HL-60/S4 (cell line): ENCODE data around the gene ZNF746.
"Not testable (repeated sequence)": the region's sequence is repeated elsewhere in the genome, so short reads cannot be mapped to it uniquely, and the experiment has no call there.

ENCODE experiments used
- in situ Hi-C: fragments of 300-500 bp; cut with MboI; formaldehyde crosslinking; loops from 2 replicates; pipeline ENCODE4 v1.14.3; 2022; ENCODE audit warnings: low sequenced_read_pairs

Gene ZNF746

DNA sequence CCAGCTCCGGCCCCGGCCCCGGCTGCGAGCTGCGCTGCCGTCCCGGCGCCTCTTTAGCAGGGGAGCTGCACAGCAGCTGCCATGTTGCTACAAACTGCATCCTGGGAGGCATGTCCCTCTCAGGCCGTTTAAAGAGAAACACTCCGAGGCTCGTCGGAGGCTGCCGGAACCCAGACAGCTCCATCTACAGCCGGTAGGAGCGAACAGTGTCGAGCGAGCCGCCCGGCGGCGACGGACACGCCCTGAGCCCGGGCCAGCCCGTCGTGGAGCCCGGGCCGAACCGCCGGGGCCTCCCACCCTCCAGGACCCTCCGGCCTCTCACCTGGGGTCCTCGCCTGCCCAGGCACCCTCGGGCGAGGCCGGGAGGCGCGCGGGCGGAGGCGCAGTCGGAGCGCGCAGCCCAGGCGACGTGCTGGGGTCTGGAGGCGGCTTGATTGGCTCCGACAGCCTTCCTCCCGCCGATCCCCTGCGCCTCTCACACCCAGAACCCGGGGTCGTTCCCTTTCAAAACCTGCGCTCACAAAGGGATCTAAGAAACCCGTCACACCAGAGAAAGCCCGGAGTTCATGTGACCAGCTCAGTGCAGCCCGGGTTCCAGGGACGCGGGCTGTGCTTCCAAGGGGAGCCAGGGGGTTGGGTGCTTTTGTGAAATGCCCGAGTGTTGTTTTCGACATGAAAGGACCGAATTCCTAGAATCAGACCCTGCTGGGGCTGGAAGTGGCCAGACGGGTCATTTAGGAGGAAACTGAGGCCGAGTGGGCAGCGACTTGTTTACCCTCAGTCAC, 36.9 kb downstream of the ZNF746 start, which contains the start of gene ZNF777:
Gene ZNF777, minus strand, starts transcription at position 570 of the 785 bp plus-strand sequence. CDS start 5,040 bp downstream, outside the sequence.
- in situ Hi-C loops = no loop called here

DNA sequence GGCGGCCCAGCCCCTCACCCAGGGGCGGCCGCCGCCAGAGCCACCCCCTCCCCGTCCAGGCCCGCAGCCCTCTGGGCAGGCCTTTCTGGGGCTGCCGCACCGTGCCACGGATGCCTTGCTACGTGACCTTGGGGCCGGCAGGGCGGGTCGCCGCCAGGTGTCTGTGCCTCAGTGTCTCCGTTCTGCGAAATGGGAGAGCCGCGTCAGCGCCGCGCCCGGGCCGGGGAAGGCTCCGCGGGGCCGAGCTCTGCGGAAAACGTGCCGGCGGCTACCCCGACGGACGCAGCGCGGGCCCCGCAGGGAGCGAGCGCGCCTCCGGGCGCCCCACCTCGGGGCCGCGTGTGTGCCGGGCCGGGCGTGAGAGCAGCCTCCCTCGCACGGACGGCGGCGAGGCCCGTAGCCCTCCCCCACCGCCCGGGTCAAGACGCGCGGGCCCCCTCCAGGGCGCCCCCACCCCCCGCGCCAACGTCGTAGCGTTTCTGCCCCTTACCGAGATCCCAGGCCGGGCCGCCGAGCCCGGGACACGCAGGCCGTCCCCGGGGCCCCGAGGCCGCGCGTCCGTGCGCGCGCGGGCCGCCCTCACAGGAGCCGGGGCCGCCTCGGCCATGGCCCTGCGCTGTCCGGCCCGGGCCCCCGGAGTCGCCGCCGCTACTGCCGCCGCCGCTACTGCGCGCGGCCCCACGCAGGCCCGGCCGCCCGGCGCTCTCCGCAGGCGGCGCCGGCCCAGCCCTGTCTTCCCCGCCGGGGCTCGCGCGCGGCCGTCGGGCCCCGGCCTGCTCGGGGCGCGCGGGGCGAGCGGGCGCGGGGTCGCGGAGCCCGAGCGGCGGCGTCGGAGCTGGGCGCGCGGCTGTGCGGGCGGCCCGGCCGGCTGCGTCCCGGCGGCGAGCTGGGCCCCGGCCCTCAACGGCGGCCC, 37.8 kb downstream of the ZNF746 start:
- in situ Hi-C loops = no loop called here

GRCh38 chr7:149459201-149459539, 38.4 kb downstream of the ZNF746 start:
- in situ Hi-C loops = no loop called here

- in situ Hi-C loops = no loop called here
Observed at GRCh38 chr7:149458235-149458634, 39.4 kb downstream of the ZNF746 start.

DNA sequence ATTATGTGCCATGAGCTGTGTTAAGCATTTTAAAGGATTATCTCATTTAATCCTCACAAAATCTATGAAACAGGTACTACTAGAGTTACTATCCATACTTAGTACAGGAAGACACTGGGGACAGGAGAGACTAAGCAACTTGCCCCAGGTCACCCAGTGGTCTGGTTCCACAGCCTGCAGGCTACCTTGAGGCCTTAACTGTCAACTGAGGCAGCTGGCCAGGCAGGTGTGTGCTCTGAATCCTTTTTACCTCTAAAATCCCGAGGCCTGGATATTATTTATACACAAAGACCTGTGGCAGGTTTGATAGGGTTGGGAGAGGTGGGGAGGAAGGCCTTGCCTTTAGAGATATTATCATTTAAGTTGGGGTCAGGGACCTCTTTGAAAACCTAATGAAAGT, 39.8 kb downstream of the ZNF746 start:
- in situ Hi-C loops = no loop called here

GRCh38 chr7:149456506-149457421, 40.8 kb downstream of the ZNF746 start:
- in situ Hi-C loops = no loop called here

DNA sequence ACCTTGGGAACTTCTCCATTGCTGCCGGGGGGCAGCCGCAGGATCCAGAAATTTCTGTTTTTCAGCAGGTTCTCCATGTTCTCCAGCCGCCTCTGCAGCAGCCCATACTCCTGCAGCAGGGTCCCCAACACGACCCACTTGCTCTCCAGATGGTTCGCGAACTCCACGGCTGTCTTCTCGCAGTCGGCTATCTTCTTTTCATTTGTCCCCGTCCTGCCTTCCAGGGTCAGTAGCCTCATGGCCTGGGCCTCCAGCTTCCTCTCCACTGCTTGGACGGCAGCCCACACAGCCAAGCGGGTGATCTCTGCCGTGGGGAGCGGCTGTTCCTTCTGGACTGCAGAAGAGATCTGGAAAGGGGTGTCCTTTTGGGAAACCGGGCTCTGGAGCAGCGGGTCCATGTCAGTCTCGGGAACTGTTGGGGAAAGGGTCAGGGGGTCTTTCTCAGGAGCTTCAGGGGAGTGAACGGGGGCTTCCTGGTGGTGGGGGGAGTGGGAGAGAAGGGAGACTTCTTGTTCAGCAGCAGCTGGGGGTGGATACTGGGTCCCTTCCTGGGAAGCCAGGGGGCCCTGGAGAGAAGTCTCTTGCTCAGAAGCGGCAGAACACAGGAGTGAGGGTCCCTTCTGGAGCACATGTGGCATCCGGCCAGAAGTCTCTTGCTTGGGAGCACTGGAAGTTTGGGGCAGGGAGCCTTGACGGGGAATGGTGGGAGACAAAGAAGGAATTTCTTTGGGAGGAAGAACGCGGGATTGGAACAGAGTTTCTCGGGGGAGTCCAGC, 42.2 kb downstream of the ZNF746 start:
- in situ Hi-C loops = no loop called here

DNA sequence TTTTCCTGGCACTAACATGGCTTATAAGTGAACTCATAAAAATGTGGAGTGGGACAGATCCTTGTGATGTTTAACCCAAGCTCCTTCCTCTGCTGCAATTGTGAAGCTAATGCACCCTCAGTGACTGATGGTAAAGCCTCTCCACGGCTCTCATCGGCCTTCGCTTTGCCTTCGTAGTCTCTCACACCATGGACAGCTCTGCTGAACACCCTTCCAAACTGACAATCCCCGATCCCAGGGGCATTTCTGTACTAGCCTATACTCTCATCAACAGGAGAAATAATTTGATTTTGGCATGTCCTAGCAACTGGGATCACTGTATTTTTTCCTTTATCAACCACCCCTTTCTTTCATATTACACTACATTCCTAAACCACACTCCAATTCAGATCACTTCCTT, 42.9 kb downstream of the ZNF746 start:
- in situ Hi-C loops = no loop called here

GRCh38 chr7:149454006-149454405, 43.6 kb downstream of the ZNF746 start:
- in situ Hi-C loops = no loop called here

DNA sequence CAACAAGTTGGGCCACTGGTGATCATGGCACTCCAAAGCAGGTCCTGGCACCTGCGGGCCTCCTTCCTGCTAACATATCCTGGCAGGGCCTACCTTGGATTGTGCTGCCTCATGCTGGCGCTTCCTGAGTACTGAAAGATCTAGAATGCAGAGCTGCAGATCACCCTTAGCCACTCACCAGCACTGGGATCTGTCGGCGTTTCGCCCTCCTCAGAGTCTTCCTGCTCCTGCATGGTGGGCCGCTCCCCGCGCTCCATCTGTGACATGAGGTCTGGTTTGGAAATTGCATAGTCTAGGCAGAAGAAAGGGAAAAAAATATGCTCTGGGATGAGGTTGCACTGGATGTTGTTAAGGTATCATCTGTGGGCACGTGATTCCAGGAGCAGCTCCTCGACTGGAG, 46.8 kb downstream of the ZNF746 start:
- in situ Hi-C loops = no loop called here

DNA sequence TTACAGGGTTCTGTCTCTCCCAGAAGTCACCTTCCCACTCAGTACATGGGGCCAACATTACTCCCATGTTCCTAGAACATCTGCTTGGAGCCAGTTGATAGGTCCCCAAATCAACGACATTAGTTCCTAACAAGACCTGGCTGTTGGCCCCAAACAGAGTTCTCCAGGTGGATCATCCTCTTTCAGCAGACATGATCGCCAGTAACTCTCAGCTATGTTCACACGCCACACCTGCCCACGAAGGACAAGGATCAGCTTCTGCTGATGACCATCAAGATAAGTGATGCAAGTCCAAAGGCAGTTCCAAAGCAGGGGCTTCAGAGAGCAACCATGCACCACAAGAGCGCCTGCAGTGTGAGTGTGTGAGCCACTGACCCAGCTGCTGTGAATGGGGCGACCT, 47.7 kb downstream of the ZNF746 start:
- in situ Hi-C loops = no loop called here

DNA sequence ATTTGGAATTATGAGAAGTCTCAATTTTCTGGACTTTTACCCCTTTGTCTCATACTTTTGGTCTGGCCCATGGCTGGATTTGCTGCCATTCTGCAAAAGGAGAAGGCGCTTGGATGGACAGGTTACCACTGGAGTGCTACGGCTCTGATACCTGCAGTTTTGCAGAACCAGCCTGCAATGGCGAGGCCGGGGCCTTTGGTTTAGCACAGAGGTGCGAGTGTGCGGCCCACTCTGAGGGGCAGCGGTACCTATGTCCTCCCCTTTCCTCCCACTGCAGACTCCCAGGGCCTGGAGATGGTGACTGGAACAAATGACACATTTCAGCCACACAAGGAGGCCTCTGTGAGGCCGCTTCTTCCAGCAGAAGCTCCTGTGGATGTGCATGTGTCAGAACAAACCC, 48.6 kb downstream of the ZNF746 start:
- in situ Hi-C loops = no loop called here

DNA sequence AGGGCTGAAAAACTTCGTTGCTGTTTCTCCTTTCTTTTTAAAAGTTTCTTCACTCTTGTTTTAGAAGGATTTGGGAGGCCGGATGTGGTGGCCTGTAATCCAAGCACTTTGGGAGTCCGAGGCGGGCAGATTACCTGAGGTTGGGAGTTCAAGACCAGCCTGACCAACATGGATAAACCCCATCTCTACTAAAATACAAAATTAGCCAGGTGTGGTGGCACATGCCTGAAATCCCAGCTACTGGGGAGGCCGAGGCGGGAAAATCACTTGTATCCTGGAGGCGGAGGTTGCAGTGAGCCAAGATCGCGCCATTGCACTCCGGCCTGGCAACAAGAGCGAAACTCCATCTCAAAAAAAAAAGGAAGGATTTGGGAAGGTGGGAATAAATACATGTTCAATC, 51.6 kb downstream of the ZNF746 start:
- in situ Hi-C loops = not testable (repeated sequence)

GRCh38 chr7:149444287-149444686, 53.3 kb downstream of the ZNF746 start:
- in situ Hi-C loops = no loop called here

GRCh38 chr7:149443523-149443922, 54.1 kb downstream of the ZNF746 start:
- in situ Hi-C loops = no loop called here

GRCh38 chr7:149442924-149443323, 54.7 kb downstream of the ZNF746 start:
- in situ Hi-C loops = no loop called here

DNA sequence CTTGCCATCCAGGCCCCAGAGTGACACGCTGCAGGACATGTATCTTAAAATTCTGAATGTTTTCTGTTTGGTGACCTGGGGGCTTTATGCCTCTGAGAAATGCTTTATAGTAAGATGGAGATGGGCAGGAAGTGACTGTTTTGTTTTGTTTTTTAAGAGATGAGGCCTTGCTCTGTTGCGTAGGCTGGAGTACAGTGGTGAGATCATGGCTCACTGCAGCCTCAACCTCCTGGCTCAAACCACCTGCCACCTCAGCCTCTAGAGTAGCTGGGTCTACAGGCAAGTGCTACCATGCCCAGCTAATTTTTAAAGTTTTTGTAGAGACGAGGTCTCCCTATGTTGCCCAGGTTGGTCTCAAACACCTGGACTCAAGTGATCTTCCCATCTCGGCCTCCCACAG, 57.4 kb downstream of the ZNF746 start:
- in situ Hi-C loops = no loop called here

- in situ Hi-C loops = no loop called here
Observed at GRCh38 chr7:149436358-149436757, 61.3 kb downstream of the ZNF746 start.

DNA sequence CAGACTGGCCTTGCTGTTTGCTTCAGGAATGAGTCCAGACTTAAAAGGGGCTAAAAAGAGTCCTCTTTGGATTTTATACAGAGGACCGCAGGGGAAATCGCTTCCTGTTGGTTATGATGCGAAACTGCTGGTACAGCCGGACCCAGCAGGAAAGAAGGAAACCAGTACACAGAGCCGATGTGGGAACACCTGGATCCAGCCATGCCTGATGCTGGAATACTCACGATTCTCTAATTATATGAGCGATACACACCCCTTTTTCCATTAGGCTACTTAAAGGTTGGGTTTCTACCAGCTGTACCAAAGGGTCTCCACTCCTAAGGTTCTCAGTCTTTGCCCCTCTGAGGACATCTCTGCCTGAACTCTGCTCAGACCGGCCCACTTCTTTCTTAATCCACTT, 64.5 kb downstream of the ZNF746 start:
- in situ Hi-C loops = no loop called here

- in situ Hi-C loops = no loop called here
Observed at GRCh38 chr7:149432121-149432691, 65.4 kb downstream of the ZNF746 start.
